Adrenal gland (tissue), 12 donors: Measurements from ENCODE around the gene CAMTA1. TPM values are rescaled to one million over a fixed set of nuclear protein-coding genes. Genes with fewer than 3 reads are reported as not detected.
"Not testable (repeated sequence)": the region's sequence is repeated elsewhere in the genome, so short reads cannot be mapped to it uniquely, and the experiment has no call there.

ENCODE experiments used
- DNase-seq, 7 donors: peaks; one replicate each; pipeline ENCODE4 v3.0.0-alpha.2; 2019 to 2020
- H3K27ac ChIP-seq, 5 donors: fragments of 200-600 bp; sonication (generic) in 4 of 5; 1 replicate in 3 of 5; 2 replicates in 2 of 5; pipeline versions ENCODE4 v1.5.1 to v1.8.0; 2016 to 2020; ENCODE audit warnings: mild to moderate bottlenecking in 1 of 5
- H3K27me3 ChIP-seq: fragments of 200-600 bp; 2 replicates; pipeline ENCODE4 v1.8.0; 2021
- H3K36me3 ChIP-seq, 2 donors: fragments of 200-600 bp; replicated peaks in 1 of 2; 1 replicate in 1 of 2; 2 replicates in 1 of 2; pipeline versions ENCODE4 v1.5.1 to v1.8.0; 2018 to 2022
- H3K4me1 ChIP-seq, 2 donors: fragments of 200-600 bp; replicated peaks in 1 of 2; 1 replicate in 1 of 2; 2 replicates in 1 of 2; pipeline versions ENCODE4 v1.5.1 to v1.8.0; 2018 to 2021
- H3K4me3 ChIP-seq, 4 donors: fragments of 200-600 bp; sonication (generic) in 3 of 4; one replicate each; pipeline ENCODE4 v1.5.1; 2016 to 2018
- H3K9me3 ChIP-seq, 3 donors: fragments of 200-600 bp; sonication (generic) in 1 of 3; replicated peaks in 1 of 3; 1 replicate in 2 of 3; 2 replicates in 1 of 3; pipeline versions ENCODE4 v1.5.1 to v1.8.0; 2016 to 2021
- CTCF ChIP-seq, 6 experiments: fragments of 450-650 bp in 4 of 6; fragments of 200-600 bp in 2 of 6; sonication (generic) in 1 of 6; IDR thresholded peaks; 1 replicate in 5 of 6; 2 replicates in 1 of 6; pipeline versions ENCODE4 v1.5.1 to v1.8.0; 2016 to 2021; ENCODE audit warnings: antibody characterized with exemption in 6 of 6, mild to moderate bottlenecking in 2 of 6, moderate library complexity in 1 of 6
- POLR2A ChIP-seq, 2 donors: fragments of 450-650 bp; IDR thresholded peaks; one replicate each; pipeline ENCODE4 v1.6.1; 2017; ENCODE audit warnings: antibody characterized with exemption in 2 of 2, mild to moderate bottlenecking in 2 of 2, moderate library complexity in 1 of 2
- WGBS, 4 donors: extraction: QIAGEN DNeasy Blood & Tissue Kit in 2 of 4; methylation state at CpG; one replicate each; pipeline versions ENCODE4 v1.1.5 to v1.1.7; 2013 to 2017; 5-methylcytosine and 5-hydroxymethylcytosine counted together
- intact Hi-C, 2 donors: fragments of 100-400 bp; cut with DNase I; formaldehyde crosslinking; loops; one replicate each; pipeline versions ENCODE4 v1.14.1 to v1.15.0; 2022 to 2023
- polyA plus RNA-seq, 3 donors: library from polyadenylated mRNA; stranded (reverse); fragments of 200-250 nt in 2 of 3; fragments of 350-450 nt in 1 of 3; fragmentation: Illumina TruSeq in 1 of 3; extraction: RNeasy Lipid Tissue Mini Kit (QIAGEN cat#74804) in 1 of 3; gene quantifications; one replicate each; pipeline ENCODE4 v1.2.3, GENCODE V29; 2013 to 2014
- total RNA-seq, 9 donors: library from RNA; depleted of rRNA in 4 of 9; stranded (reverse); fragments of >200 nt in 4 of 9; fragments of 120-200 nt in 1 of 9; fragmentation: NEBNext Ultra II Directional in 1 of 9; extraction: Animal tissue kit (Norgen Biotek cat#: 25700) in 1 of 9; gene quantifications; one replicate each; pipeline versions ENCODE4 v1.1.0 to v1.2.4, GENCODE V29; 2013 to 2023
- donor health status: healthy with polysubstance abuse.
- donor health status: Bipolar disorder and iron deficiency.
- donor health status: DM: yes; HTN: yes; CAD: no.
- donor health status: DM: no; HTN: no; CAD: no.
- donor health status: DM: no; HTN: no; CAD: no.
- donor health status: DM: yes; HTN: yes; CAD: no.

The CAMTA1 gene
- total and polyA plus RNA-seq, 12 donors: 62.9 to 141 (median 96.9) TPM

GRCh38 chr1:7786795-7787194 is 1001.5 kb downstream of the CAMTA1 start:
- Histone ChIP-seq H3K9me3 (peaks cover 0 to 12% (median 0%) of the 10 kb centered on the region in 3 donors), H3K4me3 (no peak overlapping the region), H3K27me3 (no peaks in the 10 kb centered on the region), H3K4me1 (peaks cover 6 to 23% of the 10 kb centered on the region in 2 donors), H3K36me3 (peaks cover 0 to 30% of the 10 kb centered on the region in 2 donors), H3K27ac (no peak overlapping the region)
- intact Hi-C loops: no loop called here
- 64 to 86% (median 69%) methylated on average over 5 of the region's 5 CpGs for WGBS, 4 donors
- no peak for TF ChIP-seq POLR2A (IDR thresholded peaks at IDR 0.05)
- TF ChIP-seq CTCF (IDR thresholded peaks at IDR 0.05): no peak
- no peak for DNase-seq

GRCh38 chr1:7789828-7790227 is 1004.6 kb downstream of the CAMTA1 start:
- DNase-seq: no peak
- Histone ChIP-seq H3K27me3 (no peaks in the 10 kb centered on the region), H3K9me3 (peaks cover 0 to 12% (median 0%) of the 10 kb centered on the region in 3 donors), H3K4me3 (no peak overlapping the region), H3K4me1 (peaks cover 3 to 16% of the 10 kb centered on the region in 2 donors), H3K27ac (no peak overlapping the region), H3K36me3 (peaks cover 0 to 39% of the 10 kb centered on the region in 2 donors)
- TF ChIP-seq POLR2A (IDR thresholded peaks at IDR 0.05) (no peak), CTCF (IDR thresholded peaks at IDR 0.05) (no peak)
- WGBS, 4 donors: 70 to 91% (median 84%) methylated on average over 5 of the region's 5 CpGs
- intact Hi-C loops: no loop called here

GRCh38 chr1:7791027-7791426 is 1005.8 kb downstream of the CAMTA1 start:
- intact Hi-C loops, H3K27me3 ChIP-seq, DNase-seq, H3K27ac ChIP-seq, H3K4me3 ChIP-seq: not testable (repeated sequence)
- peaks cover 0 to 12% of the 10 kb centered on the region in 2 donors for H3K4me1 ChIP-seq
- peaks cover 0 to 12% (median 0%) of the 10 kb centered on the region in 3 donors for H3K9me3 ChIP-seq
- H3K36me3 ChIP-seq: peaks cover 0 to 47% of the 10 kb centered on the region in 2 donors
- WGBS, 4 donors: 96 to 100% (median 98%) methylated on average over 2 to 3 of the region's 3 CpGs

GRCh38 chr1:7795406-7795805 is 1010.2 kb downstream of the CAMTA1 start:
- 84 to 92% (median 88%) methylated on average over 12 of the region's 12 CpGs for WGBS, 4 donors
- intact Hi-C loops: no loop called here
- no peaks in the 10 kb centered on the region for H3K4me1 ChIP-seq
- no peak overlapping the region for H3K27ac ChIP-seq
- DNase-seq: no peak
- peaks cover 0 to 9% (median 0%) of the 10 kb centered on the region in 3 donors for H3K9me3 ChIP-seq
- peaks cover 0 to 33% of the 10 kb centered on the region in 2 donors for H3K36me3 ChIP-seq
- no peak overlapping the region for H3K4me3 ChIP-seq
- no peaks in the 10 kb centered on the region for H3K27me3 ChIP-seq
- no peak for TF ChIP-seq POLR2A (IDR thresholded peaks at IDR 0.05)
- TF ChIP-seq CTCF (IDR thresholded peaks at IDR 0.05): no peak

- DNase-seq: no peak
- TF ChIP-seq CTCF (IDR thresholded peaks at IDR 0.05) (no peak), POLR2A (IDR thresholded peaks at IDR 0.05) (no peak)
- Histone ChIP-seq H3K4me3 (no peak overlapping the region), H3K4me1 (no peaks in the 10 kb centered on the region), H3K36me3 (peaks cover 0 to 66% of the 10 kb centered on the region in 2 donors), H3K27me3 (no peaks in the 10 kb centered on the region), H3K27ac (no peak overlapping the region), H3K9me3 (no peaks in the 10 kb centered on the region)
- intact Hi-C loops: no loop called here
- WGBS, 4 donors: 90 to 95% (median 91%) methylated on average over 9 of the region's 9 CpGs
Observed at GRCh38 chr1:7805460-7805859, 1020.2 kb downstream of the CAMTA1 start.
